Measurements from ENCODE around the gene PLIN4. TPM values are rescaled to one million over a fixed set of nuclear protein-coding genes. Genes with fewer than 3 reads are reported as not detected.

PLIN4 gene
- total RNA-seq, 1 experiment from 2014 or later: 2.3 TPM

DNA sequence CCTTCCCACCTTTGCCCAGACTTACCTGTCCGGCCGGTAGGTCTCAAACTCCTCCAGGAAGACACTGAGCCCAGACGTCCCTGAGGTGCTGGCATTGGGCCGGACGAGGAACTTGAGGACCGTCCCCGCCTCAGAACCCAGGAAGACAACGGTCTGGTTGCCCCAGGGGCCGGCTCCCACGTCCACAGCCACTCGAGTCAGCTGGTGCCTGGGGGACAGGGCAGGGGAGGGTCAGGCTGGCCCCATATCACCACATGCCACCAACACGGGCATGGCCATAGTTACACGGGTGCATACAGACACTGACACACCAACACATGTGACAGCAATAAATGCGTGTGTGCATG, 29.9 kb upstream of the PLIN4 start:
- H3K9me2 ChIP-seq (ENCODE audit: insufficient read depth): no peaks in the 10 kb centered on the region
- H3K36me3 ChIP-seq (ENCODE audit: control insufficient read depth in 1 of 2, insufficient read depth in 2 of 2, low read length in 2 of 2): peaks cover 13 to 34% of the 10 kb centered on the region in 2 experiments
- no peaks in the 10 kb centered on the region for H3K27me3 ChIP-seq (ENCODE audit: insufficient read depth, low read length)
- no peak for DNase-seq (ENCODE audit: low read depth, low spot score)
- TF ChIP-seq, protein P1, sequence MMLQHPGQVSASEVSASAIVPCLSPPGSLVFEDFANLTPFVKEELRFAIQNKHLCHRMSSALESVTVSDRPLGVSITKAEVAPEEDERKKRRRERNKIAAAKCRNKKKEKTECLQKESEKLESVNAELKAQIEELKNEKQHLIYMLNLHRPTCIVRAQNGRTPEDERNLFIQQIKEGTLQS (IDR thresholded peaks at IDR 0.05): no peak
- TF ChIP-seq, protein P2, sequence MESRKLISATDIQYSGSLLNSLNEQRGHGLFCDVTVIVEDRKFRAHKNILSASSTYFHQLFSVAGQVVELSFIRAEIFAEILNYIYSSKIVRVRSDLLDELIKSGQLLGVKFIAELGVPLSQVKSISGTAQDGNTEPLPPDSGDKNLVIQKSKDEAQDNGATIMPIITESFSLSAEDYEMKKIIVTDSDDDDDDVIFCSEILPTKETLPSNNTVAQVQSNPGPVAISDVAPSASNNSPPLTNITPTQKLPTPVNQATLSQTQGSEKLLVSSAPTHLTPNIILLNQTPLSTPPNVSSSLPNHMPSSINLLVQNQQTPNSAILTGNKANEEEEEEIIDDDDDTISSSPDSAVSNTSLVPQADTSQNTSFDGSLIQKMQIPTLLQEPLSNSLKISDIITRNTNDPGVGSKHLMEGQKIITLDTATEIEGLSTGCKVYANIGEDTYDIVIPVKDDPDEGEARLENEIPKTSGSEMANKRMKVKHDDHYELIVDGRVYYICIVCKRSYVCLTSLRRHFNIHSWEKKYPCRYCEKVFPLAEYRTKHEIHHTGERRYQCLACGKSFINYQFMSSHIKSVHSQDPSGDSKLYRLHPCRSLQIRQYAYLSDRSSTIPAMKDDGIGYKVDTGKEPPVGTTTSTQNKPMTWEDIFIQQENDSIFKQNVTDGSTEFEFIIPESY (IDR thresholded peaks at IDR 0.05; ENCODE audit: extremely low read depth, insufficient replicate concordance, low read length): no peak
- no peak for TF ChIP-seq ZFX (IDR thresholded peaks at IDR 0.05)
- ChIA-PET RAD21 (ENCODE audit: low non-redundant PET in 1 of 2, low total read pairs in 2 of 2, uncharacterized antibody in 2 of 2, unreplicated experiment in 2 of 2) (no interaction called here), CTCF (interaction anchor here (1.1 kb wide), 1 partner anchor 13 kb away, joined by 3 read pairs; the partner anchor contains the start of gene PLIN5), POLR2A (no interaction called here)
- H2AFZ ChIP-seq (ENCODE audit: low read depth, low read length, poor library complexity, severe bottlenecking): no peak overlapping the region
- H3K9ac ChIP-seq (ENCODE audit: low read length): no peak overlapping the region
- no peak overlapping the region for H3K27ac ChIP-seq (ENCODE audit: low read depth, low read length)
- no peaks in the 10 kb centered on the region for H3K9me3 ChIP-seq (ENCODE audit: control insufficient read depth in 1 of 2, insufficient read depth in 1 of 2, low read depth in 1 of 2, low read length in 2 of 2)
- intact Hi-C loops (cut with micrococcal nuclease): no loop called here
- no peaks in the 10 kb centered on the region for H4K20me1 ChIP-seq (ENCODE audit: insufficient read depth)
- no peak overlapping the region for H3K4me3 ChIP-seq (replicated peaks in 1 of 2; ENCODE audit: low read depth in 1 of 2, low read length in 2 of 2)
- no TSS peak for BruUV-seq (replicated peaks)
- H3K4me1 ChIP-seq (ENCODE audit: control insufficient read depth in 1 of 2, insufficient read depth in 2 of 2, low read length in 2 of 2): no peaks in the 10 kb centered on the region
- no peak for ATAC-seq
- no peaks in the 10 kb centered on the region for H3K79me2 ChIP-seq (ENCODE audit: insufficient read depth, low read length)
- H3K4me2 ChIP-seq (ENCODE audit: low read length): no peak overlapping the region

DNA sequence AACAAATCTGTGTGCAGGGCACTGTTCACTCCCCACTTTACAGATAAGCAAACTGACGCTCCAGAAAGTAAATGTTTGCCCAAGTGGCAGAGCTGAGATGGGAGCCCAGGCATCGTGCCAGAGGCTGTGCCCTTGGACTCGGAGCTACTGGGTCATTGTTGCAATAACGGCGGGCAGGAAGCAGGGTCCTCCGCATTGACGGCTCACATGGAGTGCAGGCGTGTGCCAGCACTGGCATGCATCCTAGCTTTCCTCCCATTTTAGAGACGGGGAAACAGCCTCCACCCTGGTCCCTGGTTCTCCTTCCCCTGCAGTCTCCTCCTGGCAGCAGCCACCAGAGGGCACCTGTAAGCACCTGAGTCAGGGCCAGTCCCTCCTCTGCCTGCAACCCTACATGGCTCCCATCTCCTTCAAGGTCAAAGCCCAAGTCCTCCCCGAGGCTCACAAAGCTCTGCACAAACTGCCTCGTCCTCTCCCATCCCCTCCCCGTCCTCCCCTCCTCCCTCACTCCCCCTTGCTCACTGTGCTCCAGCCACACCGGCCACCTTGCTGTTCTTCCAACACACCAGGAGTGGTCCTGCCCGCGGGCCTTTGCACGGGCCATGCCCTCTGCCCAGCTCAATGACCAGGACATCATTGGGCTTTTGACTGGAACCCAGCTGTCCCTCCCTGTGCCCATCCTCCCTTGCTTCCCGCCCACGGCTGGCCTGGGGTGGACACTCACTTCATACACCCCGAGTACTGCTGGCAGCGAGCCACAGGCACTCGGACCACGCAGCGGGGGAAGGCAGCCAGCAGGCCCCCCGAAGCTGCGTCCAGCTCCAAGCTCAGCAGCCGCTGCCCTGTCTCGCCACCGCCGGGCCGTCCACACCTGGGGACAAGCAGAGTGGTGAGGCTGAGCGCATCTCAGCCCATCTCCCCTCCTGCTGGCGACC, 29.3 kb upstream of the PLIN4 start:
- H3K36me3 ChIP-seq (ENCODE audit: control insufficient read depth in 1 of 2, insufficient read depth in 2 of 2, low read length in 2 of 2): peaks cover 7 to 28% of the 10 kb centered on the region in 2 experiments; a peak in 3 of 4 replicates
- ChIA-PET POLR2A (no interaction called here), RAD21 (ENCODE audit: low non-redundant PET in 1 of 2, low total read pairs in 2 of 2, uncharacterized antibody in 2 of 2, unreplicated experiment in 2 of 2) (no interaction called here), CTCF (interaction anchor here (0.7 to 1.1 kb wide), 3 partner anchors 12 to 23 kb away, joined by 3 to 5 read pairs (median 3); partner anchors contain the start of gene PLIN5)
- H3K27me3 ChIP-seq (ENCODE audit: insufficient read depth, low read length): no peaks in the 10 kb centered on the region
- no peaks in the 10 kb centered on the region for H3K9me2 ChIP-seq (ENCODE audit: insufficient read depth)
- H3K79me2 ChIP-seq (ENCODE audit: insufficient read depth, low read length): no peaks in the 10 kb centered on the region
- H3K27ac ChIP-seq (ENCODE audit: low read depth, low read length): no peak overlapping the region
- ATAC-seq: peak; percentile 78
- no peak overlapping the region for H2AFZ ChIP-seq (ENCODE audit: low read depth, low read length, poor library complexity, severe bottlenecking)
- no peak overlapping the region for H3K9ac ChIP-seq (ENCODE audit: low read length)
- H3K4me3 ChIP-seq (replicated peaks in 1 of 2; ENCODE audit: low read depth in 1 of 2, low read length in 2 of 2): no peak overlapping the region
- no peak overlapping the region for H3K4me2 ChIP-seq (ENCODE audit: low read length)
- no peaks in the 10 kb centered on the region for H4K20me1 ChIP-seq (ENCODE audit: insufficient read depth)
- H3K9me3 ChIP-seq (ENCODE audit: control insufficient read depth in 1 of 2, insufficient read depth in 1 of 2, low read depth in 1 of 2, low read length in 2 of 2): no peaks in the 10 kb centered on the region
- intact Hi-C loops (cut with micrococcal nuclease): no loop called here
- DNase-seq (ENCODE audit: low read depth, low spot score): no peak
- TF ChIP-seq CBX3 (IDR thresholded peaks at IDR 0.05; ENCODE audit: low read depth) (no peak), CTCF (IDR thresholded peaks at IDR 0.05 in 2 of 3, conservative IDR thresholded peaks at IDR 0.05 in 1 of 3; ENCODE audit: borderline replicate concordance in 1 of 3, insufficient read depth in 1 of 3, low read depth in 2 of 3, low read length in 2 of 3) (peak in 2 of 3 experiments; percentile 63 to 65; a peak in 4 of 6 replicates)
- BruUV-seq (replicated peaks): no TSS peak
- no peaks in the 10 kb centered on the region for H3K4me1 ChIP-seq (ENCODE audit: control insufficient read depth in 1 of 2, insufficient read depth in 2 of 2, low read length in 2 of 2)
